22Rv1 (cell line): Measurements from ENCODE around the gene MT2A.

ENCODE experiments used
- H3K27ac ChIP-seq: fragments of 450-650 bp; 2 replicates; pipeline ENCODE4 v1.5.1; 2017
- ZFX ChIP-seq: fragments of 450-650 bp; IDR thresholded peaks from 2 replicates; pipeline ENCODE4 v1.6.1; 2017; ENCODE audit warnings: antibody characterized with exemption, borderline replicate concordance
- TF ChIP-seq, protein P1 (sequence below): fragments of 450-650 bp; IDR thresholded peaks from 2 replicates; pipeline ENCODE4 v1.5.1; 2017; ENCODE audit warnings: mild to moderate bottlenecking

The MT2A gene

DNA sequence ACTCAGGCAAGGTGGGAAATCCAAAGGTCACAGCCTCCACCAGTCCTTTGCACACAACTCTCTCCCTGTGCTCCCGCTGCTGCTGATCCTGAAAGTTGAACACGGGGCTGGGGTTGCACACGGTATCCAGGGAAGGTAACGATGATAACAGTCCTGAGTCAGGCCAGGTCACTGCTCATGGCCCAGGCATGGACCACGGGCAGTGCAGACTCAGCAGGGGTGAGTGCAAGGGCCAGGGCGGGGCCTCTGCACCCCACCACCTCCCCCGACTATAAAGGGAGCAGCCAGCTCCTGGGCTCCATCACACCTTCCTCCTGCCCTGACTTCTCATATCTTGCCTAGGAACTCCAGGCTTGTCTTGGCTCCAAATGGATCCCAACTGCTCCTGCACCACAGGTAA is 43.2 kb downstream of the MT2A start, which contains the start of gene MT1B:
Gene MT1B, plus strand, starts transcription at position 301 of the 400 bp plus-strand sequence. Its CDS starts 68 bp downstream, at position 369.
- no peak within 1 kb of the TSS for H3K27ac ChIP-seq
- TF ChIP-seq ZFX, result no peak
- TF ChIP-seq, protein P1, sequence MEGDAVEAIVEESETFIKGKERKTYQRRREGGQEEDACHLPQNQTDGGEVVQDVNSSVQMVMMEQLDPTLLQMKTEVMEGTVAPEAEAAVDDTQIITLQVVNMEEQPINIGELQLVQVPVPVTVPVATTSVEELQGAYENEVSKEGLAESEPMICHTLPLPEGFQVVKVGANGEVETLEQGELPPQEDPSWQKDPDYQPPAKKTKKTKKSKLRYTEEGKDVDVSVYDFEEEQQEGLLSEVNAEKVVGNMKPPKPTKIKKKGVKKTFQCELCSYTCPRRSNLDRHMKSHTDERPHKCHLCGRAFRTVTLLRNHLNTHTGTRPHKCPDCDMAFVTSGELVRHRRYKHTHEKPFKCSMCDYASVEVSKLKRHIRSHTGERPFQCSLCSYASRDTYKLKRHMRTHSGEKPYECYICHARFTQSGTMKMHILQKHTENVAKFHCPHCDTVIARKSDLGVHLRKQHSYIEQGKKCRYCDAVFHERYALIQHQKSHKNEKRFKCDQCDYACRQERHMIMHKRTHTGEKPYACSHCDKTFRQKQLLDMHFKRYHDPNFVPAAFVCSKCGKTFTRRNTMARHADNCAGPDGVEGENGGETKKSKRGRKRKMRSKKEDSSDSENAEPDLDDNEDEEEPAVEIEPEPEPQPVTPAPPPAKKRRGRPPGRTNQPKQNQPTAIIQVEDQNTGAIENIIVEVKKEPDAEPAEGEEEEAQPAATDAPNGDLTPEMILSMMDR, result no peak

DNA sequence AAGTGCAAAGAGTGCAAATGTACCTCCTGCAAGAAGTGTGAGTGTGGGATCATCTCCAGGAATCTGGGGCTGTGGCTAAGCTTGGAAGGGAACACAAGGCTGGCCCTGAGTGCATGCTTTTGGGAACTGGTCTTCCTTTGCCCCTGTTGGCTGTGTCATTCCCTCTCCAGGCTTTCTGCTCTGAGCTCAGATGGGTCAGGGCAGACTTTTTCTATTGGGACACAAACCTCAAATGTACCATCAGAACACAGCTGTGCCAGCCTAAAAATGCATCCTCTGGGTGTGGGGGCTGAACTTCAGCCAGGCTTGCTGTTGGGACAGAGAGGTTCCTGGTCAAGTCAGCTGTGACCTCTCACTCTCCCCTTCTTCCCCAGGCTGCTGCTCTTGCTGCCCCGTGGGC is 44.2 kb downstream of the MT2A start:
- no peak for TF ChIP-seq ZFX
- TF ChIP-seq, protein P1, result no peak
- no peak overlapping the region for H3K27ac ChIP-seq

DNA sequence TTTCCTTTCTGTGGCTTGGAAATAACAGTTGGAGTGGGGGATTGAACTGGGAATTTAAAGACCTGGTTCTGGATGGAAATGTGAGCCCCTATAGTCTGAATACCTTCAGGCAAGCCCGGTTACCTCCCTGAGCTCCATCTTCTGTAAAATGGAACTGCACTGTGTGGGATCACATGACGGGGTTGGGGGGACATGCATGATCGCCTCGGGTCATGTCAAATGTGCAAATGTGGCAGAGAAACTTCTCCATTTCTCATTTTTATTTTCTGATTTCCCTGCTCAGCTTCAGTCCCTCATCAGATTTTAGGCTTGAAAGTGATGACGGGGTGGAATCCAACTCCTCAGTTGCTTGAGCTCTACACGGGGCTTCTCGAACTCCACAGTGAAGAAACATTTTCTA is 44.8 kb downstream of the MT2A start:
- TF ChIP-seq, protein P1, result no peak
- no peak overlapping the region for H3K27ac ChIP-seq

DNA sequence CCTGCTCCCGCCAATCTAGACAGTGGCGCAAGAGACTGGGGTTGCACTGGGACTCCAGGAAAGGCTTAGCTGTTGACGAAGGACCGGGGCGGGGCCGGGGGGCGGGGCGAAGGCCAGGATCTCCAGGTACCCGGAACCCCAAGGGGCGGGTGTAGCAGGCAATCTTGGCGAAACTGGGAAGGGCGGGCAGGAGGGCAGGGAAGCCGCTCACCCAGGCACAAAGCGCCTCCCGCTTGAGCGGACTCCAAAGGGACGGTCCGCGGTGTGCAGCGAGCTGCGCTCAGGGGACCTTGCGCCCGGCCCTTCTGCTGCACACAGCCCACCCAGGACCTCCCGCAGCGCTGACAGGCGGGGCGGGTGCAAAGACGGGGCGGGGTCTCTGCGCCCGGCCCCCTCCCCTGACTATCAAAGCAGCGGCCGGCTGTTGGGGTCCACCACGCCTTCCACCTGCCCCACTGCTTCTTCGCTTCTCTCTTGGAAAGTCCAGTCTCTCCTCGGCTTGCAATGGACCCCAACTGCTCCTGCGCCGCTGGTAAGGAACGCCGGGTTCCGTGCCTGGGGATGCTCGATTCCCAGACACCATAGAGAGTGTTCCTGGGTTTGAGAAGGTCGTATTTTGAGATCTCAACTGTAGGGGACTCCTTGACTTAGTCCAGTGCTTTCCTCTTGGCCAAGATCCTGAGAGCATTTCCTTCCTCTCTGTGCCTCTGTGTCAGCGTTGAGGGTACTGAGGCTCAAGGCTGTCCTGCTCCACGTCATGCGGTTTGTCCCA is 49.4 kb downstream of the MT2A start, which contains the start of gene MT1F:
Gene MT1F, plus strand, starts transcription at position 405 of the 772 bp plus-strand sequence. Its CDS starts 100 bp downstream, at position 505.
- TF ChIP-seq, protein P1, result no peak
- no peak for TF ChIP-seq ZFX
- H3K27ac ChIP-seq, result no peak within 1 kb of the TSS

DNA sequence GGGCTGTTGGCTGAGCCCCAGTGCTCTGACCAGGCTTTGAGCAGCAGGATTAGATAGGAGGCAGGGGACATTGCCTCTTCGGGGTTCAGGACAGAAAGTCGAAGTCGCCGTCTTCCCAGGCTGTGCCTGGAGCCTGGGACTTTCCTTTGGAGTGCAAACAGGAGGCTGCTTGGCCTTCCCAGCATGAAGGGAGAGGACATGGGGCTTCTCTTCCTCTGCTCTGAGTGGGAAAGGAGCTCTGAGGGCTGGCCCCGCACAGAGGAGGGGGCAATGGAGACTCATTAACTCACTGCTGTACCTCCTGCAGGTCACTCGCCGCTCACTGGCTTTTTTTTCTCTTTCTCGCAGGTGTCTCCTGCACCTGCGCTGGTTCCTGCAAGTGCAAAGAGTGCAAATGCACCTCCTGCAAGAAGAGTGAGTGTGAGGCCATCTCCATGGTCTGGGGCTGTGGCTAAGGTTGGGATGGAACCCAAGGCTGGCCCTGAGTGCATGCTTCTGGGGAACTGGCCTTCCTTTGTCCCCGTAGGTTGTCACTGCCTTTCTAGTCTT is 50.0 kb downstream of the MT2A start:
- TF ChIP-seq, protein P1, result no peak
- TF ChIP-seq ZFX, result no peak
- H3K27ac ChIP-seq, result no peak overlapping the region
